C4-2B (cell line): ENCODE results near the gene SPATA21.

ENCODE experiments used
- ZFX ChIP-seq: fragments of 450-650 bp; IDR thresholded peaks from 2 replicates; pipeline ENCODE4 v1.6.1; 2017
- TF ChIP-seq, protein P1 (sequence below): fragments of 450-650 bp; conservative IDR thresholded peaks from 2 replicates; pipeline ENCODE4 v1.5.1; 2017; ENCODE audit warnings: mild to moderate bottlenecking

DNA sequence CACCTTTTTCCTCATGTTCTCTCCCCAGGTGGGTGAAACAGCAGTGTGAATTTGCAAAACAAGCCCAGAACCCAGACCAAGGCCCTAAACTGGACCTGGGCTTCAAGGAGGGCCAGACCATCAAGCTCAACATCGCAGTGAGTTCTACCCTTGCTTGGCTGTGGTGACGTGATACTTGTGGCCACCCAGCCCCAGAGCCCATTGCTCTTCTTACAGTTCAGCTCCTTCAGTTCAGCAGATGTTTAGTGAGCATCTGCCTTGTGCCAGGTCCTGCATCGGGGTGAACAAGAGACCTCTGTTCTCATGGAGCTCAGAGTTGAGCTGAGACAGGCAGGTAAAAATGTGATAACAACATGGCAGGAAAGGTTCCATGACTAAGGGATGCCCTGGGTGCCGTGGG is 11.8 kb upstream of the SPATA21 start:
- TF ChIP-seq, protein P1, sequence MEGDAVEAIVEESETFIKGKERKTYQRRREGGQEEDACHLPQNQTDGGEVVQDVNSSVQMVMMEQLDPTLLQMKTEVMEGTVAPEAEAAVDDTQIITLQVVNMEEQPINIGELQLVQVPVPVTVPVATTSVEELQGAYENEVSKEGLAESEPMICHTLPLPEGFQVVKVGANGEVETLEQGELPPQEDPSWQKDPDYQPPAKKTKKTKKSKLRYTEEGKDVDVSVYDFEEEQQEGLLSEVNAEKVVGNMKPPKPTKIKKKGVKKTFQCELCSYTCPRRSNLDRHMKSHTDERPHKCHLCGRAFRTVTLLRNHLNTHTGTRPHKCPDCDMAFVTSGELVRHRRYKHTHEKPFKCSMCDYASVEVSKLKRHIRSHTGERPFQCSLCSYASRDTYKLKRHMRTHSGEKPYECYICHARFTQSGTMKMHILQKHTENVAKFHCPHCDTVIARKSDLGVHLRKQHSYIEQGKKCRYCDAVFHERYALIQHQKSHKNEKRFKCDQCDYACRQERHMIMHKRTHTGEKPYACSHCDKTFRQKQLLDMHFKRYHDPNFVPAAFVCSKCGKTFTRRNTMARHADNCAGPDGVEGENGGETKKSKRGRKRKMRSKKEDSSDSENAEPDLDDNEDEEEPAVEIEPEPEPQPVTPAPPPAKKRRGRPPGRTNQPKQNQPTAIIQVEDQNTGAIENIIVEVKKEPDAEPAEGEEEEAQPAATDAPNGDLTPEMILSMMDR: no peak
- no peak for TF ChIP-seq ZFX
